ENCODE measurements around the gene RBM14. TPM values are rescaled to one million over a fixed set of nuclear protein-coding genes. Genes with fewer than 3 reads are reported as not detected.

Gene RBM14
- total and polyA plus RNA-seq, 9 donors, result 28.9 to 89.6 (median 58.6) TPM

DNA sequence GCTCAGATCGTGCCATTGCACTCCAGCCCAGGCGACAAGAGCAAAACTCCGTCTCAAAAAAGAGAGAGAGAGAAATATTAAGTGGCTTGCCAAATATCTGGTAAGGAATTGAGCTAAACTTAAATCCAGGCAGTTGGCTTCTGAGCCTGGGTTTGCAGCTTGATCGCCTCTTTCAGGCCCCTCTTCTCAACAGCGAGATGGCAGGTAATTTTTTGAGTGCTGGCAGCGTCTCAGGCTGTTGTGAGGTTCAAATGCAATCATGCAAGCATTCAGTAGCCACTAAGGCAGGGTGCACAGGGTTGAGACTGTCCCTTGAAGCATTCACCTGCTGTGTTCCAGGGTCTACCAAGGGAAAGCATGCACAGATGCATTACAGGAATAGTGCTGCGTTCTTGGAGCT is 47.4 kb upstream of the RBM14 start:
- TF ChIP-seq EP300 (IDR thresholded peaks at IDR 0.05) (no peak), POLR2A (IDR thresholded peaks at IDR 0.05) (no peak)
- Histone ChIP-seq H3K4me3 (no peak overlapping the region), H3K4me1 (ENCODE audit: insufficient read depth) (peaks cover 7% of the 10 kb centered on the region), H3K36me3 (no peaks in the 10 kb centered on the region), H3K9me3 (no peaks in the 10 kb centered on the region), H3K27me3 (no peaks in the 10 kb centered on the region), H3K27ac (no peak overlapping the region)
- intact Hi-C loops (cut with DNase I), result no loop called here
- WGBS, 3 donors, result 65 to 74% (median 73%) methylated on average over 7 of the region's 7 CpGs
- no peak for DNase-seq

GRCh38 chr11:66570079-66570849 is 46.2 kb upstream of the RBM14 start:
- Histone ChIP-seq H3K4me1 (ENCODE audit: insufficient read depth) (peaks cover 7% of the 10 kb centered on the region), H3K4me3 (no peak overlapping the region), H3K9me3 (no peaks in the 10 kb centered on the region), H3K27ac (no peak overlapping the region), H3K27me3 (no peaks in the 10 kb centered on the region), H3K36me3 (no peaks in the 10 kb centered on the region)
- DNase-seq, result no peak
- TF ChIP-seq EP300 (IDR thresholded peaks at IDR 0.05), result no peak
- no peak for TF ChIP-seq POLR2A (IDR thresholded peaks at IDR 0.05)
- no peak for TF ChIP-seq CTCF (IDR thresholded peaks at IDR 0.05)
- intact Hi-C loops (cut with DNase I), result no loop called here
- WGBS, 3 donors, result 54 to 71% (median 64%) methylated on average over 5 of the region's 5 CpGs

GRCh38 chr11:66570850-66571180 is 45.6 kb upstream of the RBM14 start:
- H3K27me3 ChIP-seq, result no peaks in the 10 kb centered on the region
- H3K9me3 ChIP-seq, result no peaks in the 10 kb centered on the region
- TF ChIP-seq CTCF (IDR thresholded peaks at IDR 0.05), result no peak
- no peak overlapping the region for H3K27ac ChIP-seq
- 52 to 73% (median 58%) methylated on average over 2 of the region's 2 CpGs for WGBS, 3 donors
- intact Hi-C loops (cut with DNase I), result no loop called here
- H3K4me1 ChIP-seq (ENCODE audit: insufficient read depth), result peaks cover 7% of the 10 kb centered on the region
- H3K4me3 ChIP-seq, result no peak overlapping the region
- H3K36me3 ChIP-seq, result no peaks in the 10 kb centered on the region
- DNase-seq, result no peak

GRCh38 chr11:66579017-66579606 is 37.3 kb upstream of the RBM14 start:
- intact Hi-C loops (cut with DNase I), result loop anchor here (2.0 to 5.0 kb wide), 3 partner anchors 98 to 108 kb away; partner anchors contain the start of gene RBM4B (in 1 of the 4)
- WGBS, 3 donors, result 10 to 12% (median 10%) methylated on average over 25 of the region's 25 CpGs

More at GRCh38 chr11:66579017-66579606, 37.3 kb upstream of the RBM14 start:
- no peak overlapping the region for H3K4me3 ChIP-seq
- H3K4me1 ChIP-seq (ENCODE audit: insufficient read depth), result no peaks in the 10 kb centered on the region
- no peaks in the 10 kb centered on the region for H3K27me3 ChIP-seq
- no peaks in the 10 kb centered on the region for H3K9me3 ChIP-seq
- TF ChIP-seq CTCF (IDR thresholded peaks at IDR 0.05) (peak; percentile 80 to 86 (median 82)), POLR2A (IDR thresholded peaks at IDR 0.05) (no peak)
- peak; percentile 77 to 89 (median 84) for DNase-seq
- H3K36me3 ChIP-seq, result no peaks in the 10 kb centered on the region
- H3K27ac ChIP-seq, result no peak overlapping the region
